Central memory CD8-positive, alpha-beta T cell (primary cell): ENCODE results near the gene DGKG.

Experiments used
- ATAC-seq: fragments of 150-1000 bp; cut with Tn5 transposase; replicated peaks from 2 replicates; pipeline ENCODE4 v1.10.0; 2022; ENCODE audit warnings: mild to moderate bottlenecking, moderate FRiP score, moderate number of reproducible peaks; ENCODE audit not compliant: poor library complexity, severe bottlenecking; ENCODE audit errors: extremely low read depth
- DNase-seq, 2 donors: peaks; one replicate each; pipeline ENCODE4 v3.0.0; 2021; ENCODE audit warnings: low spot score in 2 of 2
- H3K27ac Mint-ChIP-seq: one replicate; pipeline ENCODE4 v1.8.0; 2022; ENCODE audit warnings: low read depth, mild to moderate bottlenecking, moderate library complexity, mixed read lengths
- H3K27me3 Mint-ChIP-seq: one replicate; pipeline ENCODE4 v1.8.0; 2022; ENCODE audit warnings: mixed read lengths
- H3K36me3 Mint-ChIP-seq: one replicate; pipeline ENCODE4 v1.8.0; 2022; ENCODE audit warnings: mild to moderate bottlenecking, moderate library complexity, mixed read lengths; ENCODE audit not compliant: insufficient read depth
- H3K4me1 Mint-ChIP-seq: one replicate; pipeline ENCODE4 v1.8.0; 2022; ENCODE audit warnings: mixed read lengths
- H3K4me3 Mint-ChIP-seq: one replicate; pipeline ENCODE4 v1.8.0; 2022; ENCODE audit warnings: mild to moderate bottlenecking, moderate library complexity, mixed read lengths
- H3K9me3 Mint-ChIP-seq: one replicate; pipeline ENCODE4 v1.8.0; 2022; ENCODE audit warnings: mixed read lengths

The DGKG gene

GRCh38 chr3:186160691-186161243, 201.3 kb downstream of the DGKG start:
- Mint-ChIP-seq H3K4me3 (no peak overlapping the region), H3K27ac (no peak overlapping the region), H3K36me3 (no peaks in the 10 kb centered on the region), H3K27me3 (peaks cover 61% of the 10 kb centered on the region), H3K4me1 (no peaks in the 10 kb centered on the region), H3K9me3 (no peaks in the 10 kb centered on the region)
- DNase-seq: no peak
- ATAC-seq: no peak

GRCh38 chr3:186154641-186155040, 207.4 kb downstream of the DGKG start:
- Mint-ChIP-seq H3K4me3 (no peak overlapping the region), H3K9me3 (no peaks in the 10 kb centered on the region), H3K27ac (no peak overlapping the region), H3K36me3 (no peaks in the 10 kb centered on the region), H3K4me1 (peaks cover 8% of the 10 kb centered on the region), H3K27me3 (peaks cover 44% of the 10 kb centered on the region)
- DNase-seq (no peak), ATAC-seq (no peak)

- H3K27me3 Mint-ChIP-seq: peaks cover 49% of the 10 kb centered on the region
- H3K27ac Mint-ChIP-seq: no peak overlapping the region
- H3K4me3 Mint-ChIP-seq: no peak overlapping the region
- peaks cover 8% of the 10 kb centered on the region for H3K4me1 Mint-ChIP-seq
- H3K9me3 Mint-ChIP-seq: no peaks in the 10 kb centered on the region
- ATAC-seq: peak; percentile 49
- H3K36me3 Mint-ChIP-seq: no peaks in the 10 kb centered on the region
- no peak for DNase-seq
These were observed 209.1 kb downstream of the DGKG start for GRCh38 chr3:186152889-186153292.

GRCh38 chr3:186152361-186152798, 209.7 kb downstream of the DGKG start:
- peaks cover 49% of the 10 kb centered on the region for H3K27me3 Mint-ChIP-seq
- no peak overlapping the region for H3K27ac Mint-ChIP-seq
- ATAC-seq (no peak), DNase-seq (no peak)
- no peaks in the 10 kb centered on the region for H3K9me3 Mint-ChIP-seq
- H3K36me3 Mint-ChIP-seq: no peaks in the 10 kb centered on the region
- peaks cover 8% of the 10 kb centered on the region for H3K4me1 Mint-ChIP-seq
- no peak overlapping the region for H3K4me3 Mint-ChIP-seq

GRCh38 chr3:186151077-186151971, 210.7 kb downstream of the DGKG start:
- peak overlapping the region; percentile 16 for H3K27ac Mint-ChIP-seq

GRCh38 chr3:186150041-186150830, 211.8 kb downstream of the DGKG start:
- ATAC-seq (no peak), DNase-seq (no peak)
- Mint-ChIP-seq H3K9me3 (no peaks in the 10 kb centered on the region), H3K27ac (no peak overlapping the region), H3K4me3 (no peak overlapping the region), H3K27me3 (peaks cover 62% of the 10 kb centered on the region), H3K36me3 (no peaks in the 10 kb centered on the region), H3K4me1 (peaks cover 8% of the 10 kb centered on the region)

More at GRCh38 chr3:186151077-186151971, 210.7 kb downstream of the DGKG start:
- no peak for ATAC-seq
- Mint-ChIP-seq H3K4me1 (peaks cover 8% of the 10 kb centered on the region), H3K36me3 (no peaks in the 10 kb centered on the region), H3K27me3 (peaks cover 51% of the 10 kb centered on the region), H3K4me3 (no peak overlapping the region), H3K9me3 (no peaks in the 10 kb centered on the region)
- no peak for DNase-seq

GRCh38 chr3:186149319-186149960, 212.6 kb downstream of the DGKG start:
- H3K9me3 Mint-ChIP-seq: no peaks in the 10 kb centered on the region
- no peak overlapping the region for H3K4me3 Mint-ChIP-seq
- no peak overlapping the region for H3K27ac Mint-ChIP-seq
- H3K4me1 Mint-ChIP-seq: peaks cover 8% of the 10 kb centered on the region
- H3K27me3 Mint-ChIP-seq: peaks cover 70% of the 10 kb centered on the region
- DNase-seq (no peak), ATAC-seq (no peak)
- H3K36me3 Mint-ChIP-seq: no peaks in the 10 kb centered on the region

- H3K27ac Mint-ChIP-seq: no peak overlapping the region
- H3K36me3 Mint-ChIP-seq: no peaks in the 10 kb centered on the region
- no peak overlapping the region for H3K4me3 Mint-ChIP-seq
- peaks cover 69% of the 10 kb centered on the region for H3K27me3 Mint-ChIP-seq
- H3K9me3 Mint-ChIP-seq: no peaks in the 10 kb centered on the region
- no peak for DNase-seq
- ATAC-seq: no peak
- H3K4me1 Mint-ChIP-seq: no peaks in the 10 kb centered on the region
These were observed 217.8 kb downstream of the DGKG start for GRCh38 chr3:186144257-186144656.

- ATAC-seq: no peak
- no peaks in the 10 kb centered on the region for H3K36me3 Mint-ChIP-seq
These were observed 218.8 kb downstream of the DGKG start for GRCh38 chr3:186143250-186143649.

GRCh38 chr3:186142393-186142932, 219.6 kb downstream of the DGKG start:
- no peak overlapping the region for H3K4me3 Mint-ChIP-seq
- no peaks in the 10 kb centered on the region for H3K9me3 Mint-ChIP-seq
- H3K27ac Mint-ChIP-seq: no peak overlapping the region
- H3K4me1 Mint-ChIP-seq: no peaks in the 10 kb centered on the region
- peaks cover 70% of the 10 kb centered on the region for H3K27me3 Mint-ChIP-seq
- DNase-seq (no peak), ATAC-seq (no peak)
- H3K36me3 Mint-ChIP-seq: no peaks in the 10 kb centered on the region

More at GRCh38 chr3:186143250-186143649, 218.8 kb downstream of the DGKG start:
- Mint-ChIP-seq H3K9me3 (no peaks in the 10 kb centered on the region), H3K4me1 (no peaks in the 10 kb centered on the region), H3K4me3 (no peak overlapping the region), H3K27me3 (peaks cover 70% of the 10 kb centered on the region), H3K27ac (no peak overlapping the region)
- DNase-seq: no peak

- Mint-ChIP-seq H3K36me3 (no peaks in the 10 kb centered on the region), H3K4me3 (no peak overlapping the region), H3K4me1 (no peaks in the 10 kb centered on the region), H3K27me3 (peaks cover 70% of the 10 kb centered on the region), H3K9me3 (no peaks in the 10 kb centered on the region), H3K27ac (no peak overlapping the region)
- DNase-seq (no peak), ATAC-seq (no peak)
These were observed 220.2 kb downstream of the DGKG start for GRCh38 chr3:186141790-186142189.
